HG03175 (cell line): ENCODE results near the gene LRRFIP1.

ENCODE experiments used
- ATAC-seq: cut with Tn5 transposase; IDR thresholded peaks from one replicate; pipeline ENCODE4 v1.9.1; 2021; ENCODE audit warnings: mild to moderate bottlenecking, moderate library complexity; ENCODE audit not compliant: unreplicated experiment

Gene LRRFIP1

DNA sequence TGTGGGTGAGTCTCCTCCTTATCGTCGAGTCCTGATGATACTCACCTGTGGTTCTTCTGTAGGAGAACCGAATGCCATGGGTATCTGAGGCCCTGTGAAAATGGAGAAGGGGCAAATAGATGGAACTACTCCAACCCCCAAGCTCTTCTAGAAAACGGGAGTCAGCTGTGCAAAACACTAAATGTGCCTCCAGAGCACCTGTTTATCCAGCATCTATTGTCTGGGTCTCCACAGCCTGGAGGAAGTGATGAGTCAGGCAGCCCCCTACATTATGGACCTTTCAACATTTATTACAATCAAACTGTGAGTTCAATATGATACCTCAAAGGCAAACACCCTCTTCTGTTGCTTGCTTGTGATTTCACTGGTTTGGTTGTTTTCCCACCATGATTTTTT lies 9.8 kb upstream of the LRRFIP1 start:
- no peak for ATAC-seq

- ATAC-seq = no peak
Measured at GRCh38 chr2:237618449-237618848, 8.9 kb upstream of the LRRFIP1 start.

DNA sequence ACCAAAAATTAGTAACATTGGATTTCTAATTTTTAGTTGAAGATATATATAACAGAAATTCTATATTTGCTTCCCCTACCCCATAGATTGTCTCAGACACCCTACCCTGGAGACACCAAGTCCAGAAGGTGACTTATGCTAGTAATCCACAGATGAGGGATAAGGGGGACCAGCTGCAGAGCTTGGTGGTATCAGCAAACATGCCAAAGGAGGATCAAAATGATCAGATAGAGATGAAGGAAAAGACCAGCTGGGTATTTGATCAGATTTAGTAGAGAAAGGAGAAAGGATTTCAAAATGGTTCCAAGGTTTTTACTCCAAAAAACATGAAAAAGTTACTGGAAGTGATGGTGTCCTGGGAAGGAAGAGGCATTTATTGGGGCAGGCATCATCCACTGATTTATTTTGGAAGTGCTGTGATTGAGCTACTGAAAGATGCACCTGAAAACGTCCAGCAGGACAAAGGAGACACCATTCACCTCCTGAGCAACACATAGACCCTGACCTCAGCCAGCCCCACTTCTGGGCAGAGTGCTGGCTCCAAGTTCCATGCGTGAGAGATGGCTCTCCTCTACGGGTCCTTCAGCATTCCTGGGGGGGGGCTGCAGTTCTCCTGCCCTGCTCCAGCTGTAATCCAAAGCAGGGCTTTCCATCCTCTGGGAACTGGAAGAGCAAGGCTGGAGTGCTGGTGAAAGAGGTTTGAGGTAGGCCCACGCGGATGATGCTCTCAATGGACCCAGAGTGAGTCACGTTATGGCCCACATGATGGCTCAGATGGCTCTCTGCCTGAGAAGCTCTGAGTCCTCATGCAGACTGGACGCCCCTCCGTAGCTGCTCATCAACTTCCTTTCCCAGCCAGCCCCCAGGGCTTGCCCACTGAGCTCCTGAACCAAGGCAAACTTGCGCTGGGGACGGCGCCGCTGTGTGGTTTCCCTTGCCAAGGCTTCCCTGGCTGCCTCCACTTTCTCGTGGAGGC lies 3.7 kb upstream of the LRRFIP1 start:
- no peak for ATAC-seq

GRCh38 chr2:237624565-237624964 lies 2.8 kb upstream of the LRRFIP1 start:
- no peak for ATAC-seq

DNA sequence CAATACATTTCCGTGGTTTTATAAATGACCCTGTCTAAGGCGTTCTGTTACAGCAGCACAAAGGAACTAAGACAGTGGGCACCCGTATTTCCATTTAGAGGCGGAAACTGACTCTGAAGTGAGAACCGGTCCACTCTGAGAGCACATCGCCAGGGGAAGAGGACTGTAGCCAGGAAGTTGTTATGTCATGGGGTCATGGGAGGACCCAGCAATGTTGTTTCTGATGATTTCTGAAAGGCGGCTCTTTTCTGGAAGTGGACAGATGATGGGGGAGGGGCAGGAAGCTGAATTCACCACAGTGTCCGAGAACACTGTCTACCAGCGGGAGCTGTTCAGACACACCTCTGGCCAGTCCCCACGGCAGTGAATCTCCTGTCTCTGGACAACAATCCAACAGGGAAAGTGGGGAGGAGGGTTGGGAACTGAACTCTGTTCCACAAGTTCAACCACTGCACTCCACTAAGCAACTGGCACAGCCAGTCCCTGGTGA lies 2.1 kb upstream of the LRRFIP1 start:
- no peak for ATAC-seq

DNA sequence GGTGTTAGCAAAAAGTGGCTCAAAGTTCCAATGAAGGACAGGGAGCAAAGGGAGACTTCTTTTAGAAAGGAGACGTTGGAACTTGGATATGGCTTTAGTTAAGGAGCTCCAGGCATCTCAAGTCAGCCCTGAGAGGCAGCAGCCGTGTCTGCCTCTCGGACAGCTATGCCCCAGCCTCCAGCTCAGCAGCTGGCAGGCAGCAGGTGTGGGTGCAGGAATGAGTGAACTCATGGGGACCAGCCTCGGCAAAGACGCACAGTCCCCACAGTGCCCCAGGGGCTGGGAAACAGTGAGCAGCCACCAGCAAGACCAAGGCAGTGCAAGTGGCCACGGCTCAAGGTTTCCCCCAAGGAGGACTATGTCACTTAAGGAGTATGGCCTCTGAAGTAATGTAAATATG lies 1.6 kb upstream of the LRRFIP1 start:
- ATAC-seq = no peak

- no peak for ATAC-seq
Measured at GRCh38 chr2:237626813-237627440, 460 bp upstream of the LRRFIP1 start.

GRCh38 chr2:237628247-237629187 lies 1.1 kb downstream of the LRRFIP1 start:
- ATAC-seq = no peak

GRCh38 chr2:237629188-237629534 lies 1.8 kb downstream of the LRRFIP1 start:
- no peak for ATAC-seq

DNA sequence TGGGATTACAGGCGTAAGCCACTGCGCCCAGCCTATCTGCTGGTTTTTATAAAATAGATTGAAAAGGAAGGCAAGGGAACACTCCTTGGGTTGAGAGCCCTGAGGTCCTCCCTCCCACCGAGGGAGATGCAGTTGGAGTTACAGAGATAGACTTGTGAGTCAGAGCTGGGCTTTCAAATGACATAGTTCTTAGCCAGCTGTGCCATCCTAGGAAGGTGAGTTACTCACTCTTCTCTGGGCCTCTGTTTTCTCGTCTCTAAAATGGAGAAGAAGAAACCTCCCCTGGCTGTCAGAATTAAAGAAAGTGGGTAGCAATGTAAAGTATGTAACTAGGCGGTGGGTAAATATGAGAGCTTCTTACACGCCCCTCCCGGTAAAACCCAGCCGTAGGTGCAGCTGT lies 2.4 kb downstream of the LRRFIP1 start:
- ATAC-seq = no peak

DNA sequence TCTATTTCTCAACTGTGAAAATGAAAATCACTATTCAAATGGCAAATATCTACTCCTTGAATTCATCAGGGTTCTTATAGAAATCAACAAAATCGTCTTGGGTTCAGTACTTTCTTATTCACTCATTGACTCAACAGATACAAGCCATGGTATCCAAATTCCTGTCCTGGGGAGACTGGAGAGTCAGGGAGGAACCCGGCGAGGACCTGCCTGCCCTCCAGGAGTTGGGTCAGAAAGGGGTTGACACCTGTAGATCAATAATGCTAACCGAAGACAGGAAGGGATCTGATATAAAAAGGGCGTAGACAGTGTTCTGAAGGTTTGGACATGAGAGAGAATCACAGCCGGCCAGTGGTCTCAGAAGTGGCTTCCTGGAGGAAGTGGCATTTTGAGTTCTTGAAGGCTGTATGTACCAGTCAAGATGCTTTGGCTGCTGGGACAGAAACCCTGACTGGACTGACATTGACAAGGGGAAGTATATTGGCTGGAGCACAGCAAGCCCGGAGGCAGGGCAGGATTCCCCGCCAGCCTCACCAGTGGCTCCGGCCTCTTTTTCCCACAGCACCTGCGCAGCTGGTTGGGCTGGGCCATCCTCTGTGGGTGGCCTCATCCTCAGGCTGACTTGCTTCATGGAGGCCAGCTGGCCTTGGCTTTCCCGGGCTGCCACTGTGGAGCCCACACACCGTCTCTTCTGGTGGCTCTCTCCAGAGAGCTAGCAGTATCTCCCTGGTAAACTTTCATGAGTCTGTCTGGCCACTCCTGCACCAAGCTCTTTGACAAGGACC lies 3.0 kb downstream of the LRRFIP1 start:
- ATAC-seq = no peak

DNA sequence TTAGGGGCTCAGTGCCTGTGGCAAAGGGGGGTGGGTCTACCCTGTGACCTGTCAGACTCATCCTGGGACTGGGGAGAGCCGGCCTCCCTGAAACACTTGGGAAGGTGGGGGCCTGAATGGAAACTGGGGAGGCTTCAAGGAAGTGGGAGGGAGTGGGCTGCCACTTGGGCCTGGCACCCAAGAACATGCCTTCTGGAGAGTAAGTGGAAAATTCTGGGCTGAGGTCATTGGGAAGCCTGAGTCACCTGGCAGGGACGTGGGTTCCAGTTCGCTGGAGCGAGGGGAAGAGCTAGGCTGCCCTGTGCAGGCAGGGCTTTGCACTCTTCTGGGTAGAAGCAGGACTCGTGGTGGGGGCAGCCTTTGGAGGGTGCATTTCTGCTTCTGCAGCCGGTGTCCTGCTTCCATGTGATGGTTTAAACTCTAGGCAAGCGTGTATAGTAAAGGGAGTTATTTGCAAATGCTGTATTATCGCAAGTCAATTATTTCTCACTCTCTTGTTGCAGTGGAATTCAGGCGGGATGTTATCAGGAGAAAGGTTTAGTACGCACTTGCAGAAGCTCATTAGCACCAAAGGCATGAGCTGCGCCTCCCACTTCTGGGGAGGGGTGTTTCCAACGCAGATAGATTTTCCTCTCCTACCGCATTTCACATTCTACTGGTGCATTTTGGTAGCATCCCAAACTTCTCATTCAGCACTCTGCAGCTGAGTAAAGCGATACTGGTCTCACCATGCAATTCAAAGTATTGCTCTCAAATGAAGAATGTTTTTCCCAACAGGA lies 3.8 kb downstream of the LRRFIP1 start:
- no peak for ATAC-seq

DNA sequence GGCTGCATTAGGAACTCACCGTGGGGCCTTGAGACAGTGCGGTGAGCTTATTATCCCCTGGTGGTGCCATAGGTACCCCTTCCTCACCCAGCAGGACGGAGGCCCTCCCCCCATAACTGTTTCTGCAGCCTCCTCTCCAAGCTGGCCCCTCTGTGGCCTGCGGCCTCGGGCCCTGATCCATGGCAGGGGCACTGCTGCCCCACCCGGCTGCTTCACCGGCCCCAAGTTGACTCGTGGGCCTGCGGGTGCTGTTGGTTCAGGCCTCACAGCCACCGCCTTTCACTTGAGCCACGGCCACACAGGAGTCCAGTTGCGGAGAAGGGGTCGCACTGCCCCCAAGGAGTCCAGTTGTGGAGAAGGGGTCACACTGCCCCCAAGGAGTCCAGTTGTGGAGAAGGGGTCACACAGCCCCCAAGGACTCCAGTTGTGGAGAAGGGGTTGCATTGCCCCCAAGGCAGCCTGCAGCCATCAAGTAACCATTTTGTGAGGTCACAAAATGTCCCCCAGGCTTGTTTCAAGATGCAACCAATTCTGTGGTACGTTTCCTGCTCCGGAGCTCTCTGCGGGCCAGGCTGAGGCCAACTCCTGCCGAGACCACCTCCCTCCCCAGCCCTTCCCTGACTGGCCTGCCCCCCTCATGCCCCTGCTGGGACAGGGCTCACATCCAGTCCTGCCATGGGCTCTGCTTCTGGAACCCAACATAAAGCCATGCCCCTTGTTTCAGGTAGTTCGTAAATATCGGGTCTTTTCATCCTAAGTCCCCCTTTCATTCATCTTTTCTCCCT lies 4.6 kb downstream of the LRRFIP1 start:
- no peak for ATAC-seq

- ATAC-seq = no peak
Measured at GRCh38 chr2:237633061-237633561, 5.7 kb downstream of the LRRFIP1 start.

DNA sequence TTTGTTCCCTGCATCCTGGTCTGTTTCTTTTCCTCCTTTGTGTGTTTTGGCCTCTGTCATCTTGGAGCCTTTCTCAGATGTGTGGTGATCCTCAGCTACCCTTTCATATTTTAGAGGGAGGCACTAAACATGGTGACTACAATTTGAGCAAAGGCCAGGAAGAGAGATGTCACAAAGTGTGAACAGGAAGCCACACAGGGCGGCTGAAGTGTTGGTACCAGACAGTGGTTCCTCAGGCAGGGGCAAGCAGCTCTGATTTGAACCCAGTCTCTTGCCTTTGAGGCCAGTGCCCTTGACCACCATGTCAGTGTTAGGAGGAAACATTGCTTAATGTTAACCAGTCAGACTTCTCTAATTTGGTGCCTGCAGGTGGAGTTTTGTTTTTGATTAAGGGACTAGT lies 9.2 kb downstream of the LRRFIP1 start:
- ATAC-seq = no peak

GRCh38 chr2:237637429-237638135 lies 10.2 kb downstream of the LRRFIP1 start:
- ATAC-seq = no peak

DNA sequence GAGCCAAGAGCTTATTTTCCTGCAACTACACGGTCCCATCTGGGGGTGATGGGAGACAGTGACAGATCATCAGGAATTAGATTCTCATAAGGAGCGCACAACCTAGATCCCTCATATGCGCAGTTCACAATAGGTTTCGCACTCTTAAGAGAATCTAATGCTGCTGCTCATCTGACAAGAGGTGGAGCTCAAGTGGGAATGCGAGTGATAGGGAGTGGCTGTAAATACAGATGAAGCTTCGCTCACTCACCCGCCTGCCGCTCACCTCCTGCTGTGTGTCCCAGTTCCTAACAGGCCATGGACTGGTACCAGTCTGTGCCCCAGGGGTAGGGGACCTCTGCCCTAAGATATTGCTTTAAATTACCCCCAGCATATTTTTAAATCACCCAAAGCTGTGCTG lies 10.8 kb downstream of the LRRFIP1 start:
- no peak for ATAC-seq
